HCEC 1CT (cell line): ENCODE measurements around the gene PTMA.

Source experiments
- DNase-seq: peaks from one replicate; pipeline ENCODE4 v3.0.0-alpha.2; 2017

PTMA gene

GRCh38 chr2:231677632-231678104, 30.7 kb upstream of the PTMA start:
- peak; percentile 63 for DNase-seq

DNA sequence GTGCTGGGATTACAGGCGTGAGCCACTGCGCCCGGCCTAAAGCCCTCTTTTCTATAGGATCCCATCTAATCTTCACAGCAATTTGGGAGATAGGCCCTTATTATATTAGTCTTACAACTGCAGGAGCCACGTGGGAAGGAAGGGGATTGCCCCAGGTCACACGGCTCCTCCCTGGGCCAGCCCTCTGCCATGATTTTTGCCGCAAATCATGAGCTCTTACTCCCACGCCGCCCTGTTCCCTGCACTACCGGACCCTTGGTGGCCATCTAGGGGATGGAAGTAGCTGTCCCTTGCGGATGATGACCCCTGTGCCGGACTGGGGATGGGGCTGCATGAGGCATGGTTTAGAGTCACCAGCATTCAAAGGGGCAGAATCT, 28.4 kb upstream of the PTMA start:
- DNase-seq: no peak

DNA sequence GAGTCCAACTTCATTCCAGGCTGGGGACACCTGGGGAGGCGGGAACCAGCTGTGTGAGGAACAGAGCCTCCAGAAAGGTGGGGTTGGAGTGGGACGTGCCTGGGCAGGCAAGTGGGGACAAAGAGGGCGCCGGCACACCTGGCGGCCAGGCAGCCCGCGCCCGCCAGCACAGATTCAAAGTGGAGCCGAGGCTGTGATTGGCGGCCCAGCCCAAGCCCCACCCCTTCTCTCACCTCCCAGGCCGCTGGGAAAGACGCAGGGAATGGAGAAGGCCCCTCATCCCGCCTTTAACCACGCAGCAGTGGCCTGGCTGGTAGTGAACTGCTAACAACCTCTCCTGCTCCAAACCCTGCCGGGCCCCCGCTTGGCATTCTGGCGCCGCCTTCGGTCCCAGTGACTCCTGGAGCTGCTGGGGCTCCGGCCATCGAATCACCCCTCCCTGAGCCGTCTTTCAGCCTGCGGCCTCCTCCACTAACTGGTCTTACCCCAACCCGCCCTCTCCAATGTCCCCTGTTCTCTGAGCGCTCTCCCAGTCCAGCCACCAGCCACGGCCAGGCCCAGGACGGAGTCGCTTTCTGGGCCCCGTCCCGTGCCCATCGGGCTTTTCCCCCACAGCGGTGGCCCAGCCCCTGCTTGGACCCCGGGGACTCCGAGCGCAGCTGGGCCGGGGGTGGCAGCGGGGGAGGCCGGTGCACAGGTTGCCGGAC, 27.9 kb upstream of the PTMA start:
- DNase-seq: no peak

GRCh38 chr2:231680992-231681852, 27.1 kb upstream of the PTMA start:
- peak; percentile 83 for DNase-seq

GRCh38 chr2:231682603-231683291, 25.6 kb upstream of the PTMA start:
- no peak for DNase-seq

- no peak for DNase-seq
Measured at GRCh38 chr2:231683292-231684235, 24.8 kb upstream of the PTMA start.

DNA sequence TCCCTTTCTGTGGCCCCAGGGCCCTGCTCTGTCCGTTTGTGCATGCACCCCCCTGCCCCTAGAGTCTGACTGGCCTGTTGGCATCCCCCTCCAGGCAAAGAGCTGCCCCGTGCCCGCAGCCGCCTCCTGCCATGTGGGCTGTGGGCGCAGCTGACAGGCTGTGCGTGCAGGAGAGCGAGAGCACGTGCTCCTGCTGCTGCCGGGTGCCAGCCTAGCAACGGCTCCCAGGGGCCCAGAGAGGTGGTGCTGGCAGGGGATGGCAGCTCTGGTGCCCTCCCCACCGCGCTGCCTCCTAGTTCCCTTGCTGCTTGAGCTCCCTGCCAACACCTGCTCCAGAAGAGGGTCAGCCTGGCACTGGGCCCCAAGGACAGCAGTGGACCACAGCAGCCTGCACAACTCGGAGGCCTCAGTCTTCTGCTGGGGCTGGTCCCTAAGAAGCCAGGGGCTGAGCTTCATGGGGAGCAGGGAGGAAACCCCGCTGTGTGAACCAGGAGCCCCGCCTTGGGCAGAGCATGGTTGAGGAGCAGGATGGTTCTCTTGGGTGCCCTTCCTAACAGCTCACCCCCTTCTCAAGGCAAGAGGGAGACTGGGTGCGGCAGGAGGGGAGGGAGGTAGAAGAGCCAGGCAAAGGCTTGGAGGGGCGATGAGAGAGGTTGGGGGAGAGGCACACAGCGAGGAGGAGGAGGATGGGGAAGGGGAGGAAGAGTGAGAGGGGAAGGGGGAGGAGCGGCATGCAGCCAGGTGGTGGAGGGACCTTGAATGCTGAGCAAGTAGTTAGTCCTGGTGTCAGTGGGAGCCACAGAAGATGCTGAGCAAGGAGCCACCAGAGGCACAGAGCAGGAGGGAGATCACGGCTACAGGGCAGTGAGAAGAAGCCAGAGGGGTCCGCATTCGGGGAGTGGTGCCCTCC, 23.8 kb upstream of the PTMA start:
- DNase-seq: no peak

- no peak for DNase-seq
Measured at GRCh38 chr2:231685349-231686191, 22.8 kb upstream of the PTMA start.

GRCh38 chr2:231686192-231687100, 21.9 kb upstream of the PTMA start:
- no peak for DNase-seq

DNA sequence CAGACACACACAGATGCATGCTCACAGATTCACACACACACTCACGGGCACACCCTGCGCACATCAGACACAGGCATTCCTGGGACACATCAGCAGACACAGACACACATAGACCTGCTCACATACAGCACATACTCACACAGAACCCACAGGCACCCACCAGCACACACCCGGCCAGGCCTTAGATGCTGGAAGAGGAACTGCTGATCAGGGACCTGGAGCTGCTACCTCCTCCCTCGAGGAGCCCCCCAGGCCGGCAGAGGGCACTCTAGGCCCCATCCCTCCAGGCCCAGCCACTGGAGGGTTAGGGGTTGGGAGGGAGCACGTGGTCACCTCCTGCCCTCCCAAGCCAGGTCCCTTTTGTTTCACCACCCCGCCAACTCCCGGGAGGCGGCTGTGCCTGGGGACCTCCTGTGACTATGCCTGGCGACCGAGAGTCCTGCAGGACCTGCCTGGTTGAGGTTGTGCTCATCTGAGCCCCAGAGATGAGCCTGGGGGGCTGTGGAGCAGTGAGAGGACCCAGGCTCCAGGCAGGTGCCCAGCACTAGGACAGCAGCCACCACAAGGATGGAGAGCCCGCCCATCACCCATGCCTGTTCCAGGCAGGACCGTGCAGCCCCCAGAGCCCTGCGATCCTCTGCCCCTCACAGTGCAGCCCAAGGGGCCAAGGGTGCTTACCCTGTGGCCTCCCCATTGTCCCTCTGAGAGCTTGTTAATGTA, 21.0 kb upstream of the PTMA start:
- DNase-seq: peak; percentile 26

GRCh38 chr2:231687961-231688360, 20.4 kb upstream of the PTMA start:
- no peak for DNase-seq

DNA sequence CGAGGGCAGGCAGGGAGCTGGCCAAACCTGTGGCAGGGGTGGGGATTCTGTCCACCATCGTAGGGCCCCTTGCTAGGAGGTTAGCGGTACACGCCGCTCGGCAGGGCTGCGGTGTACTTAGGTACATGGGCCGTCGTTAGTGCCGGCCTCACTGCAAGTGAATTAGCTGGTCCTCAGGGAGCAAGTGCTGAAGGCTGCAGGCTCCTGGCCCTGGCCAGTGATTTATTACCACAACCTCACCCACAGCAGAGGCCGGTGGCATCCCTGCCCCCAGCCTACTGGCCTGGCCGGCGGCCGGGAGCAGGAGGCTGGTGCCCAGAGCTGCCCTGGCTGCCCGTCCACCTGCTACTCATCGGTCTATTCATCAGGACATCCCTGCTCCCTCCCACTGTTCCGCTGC, 19.6 kb upstream of the PTMA start:
- no peak for DNase-seq

- DNase-seq: no peak
Measured at GRCh38 chr2:231689124-231689893, 19.0 kb upstream of the PTMA start.

DNA sequence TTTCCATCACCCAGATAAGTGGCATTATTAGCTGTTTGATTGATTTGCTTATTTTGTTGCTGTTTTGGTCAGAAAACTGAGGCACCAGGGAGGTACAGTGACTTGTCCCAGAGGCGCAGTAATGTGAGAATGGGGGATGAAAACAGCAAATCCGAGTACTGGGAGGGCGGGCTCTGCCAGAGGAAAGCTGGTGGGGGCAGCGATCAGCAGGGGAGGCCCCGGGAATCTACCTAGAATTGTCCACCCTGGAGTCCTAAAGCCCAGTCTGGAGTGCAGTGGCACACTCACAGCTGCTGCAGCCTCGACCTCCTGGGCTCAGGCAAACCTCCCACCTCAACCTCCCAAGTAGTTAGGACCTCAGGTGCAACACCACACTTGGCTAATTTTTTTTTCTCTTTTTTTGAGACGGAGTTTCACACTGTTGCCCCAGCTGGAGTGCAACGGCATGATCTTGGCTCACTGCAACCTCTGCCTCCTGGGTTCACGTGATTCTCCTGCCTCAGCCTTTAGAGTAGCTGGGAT, 17.0 kb upstream of the PTMA start:
- no peak for DNase-seq

- DNase-seq: no peak
Measured at GRCh38 chr2:231692847-231693246, 15.5 kb upstream of the PTMA start.

DNA sequence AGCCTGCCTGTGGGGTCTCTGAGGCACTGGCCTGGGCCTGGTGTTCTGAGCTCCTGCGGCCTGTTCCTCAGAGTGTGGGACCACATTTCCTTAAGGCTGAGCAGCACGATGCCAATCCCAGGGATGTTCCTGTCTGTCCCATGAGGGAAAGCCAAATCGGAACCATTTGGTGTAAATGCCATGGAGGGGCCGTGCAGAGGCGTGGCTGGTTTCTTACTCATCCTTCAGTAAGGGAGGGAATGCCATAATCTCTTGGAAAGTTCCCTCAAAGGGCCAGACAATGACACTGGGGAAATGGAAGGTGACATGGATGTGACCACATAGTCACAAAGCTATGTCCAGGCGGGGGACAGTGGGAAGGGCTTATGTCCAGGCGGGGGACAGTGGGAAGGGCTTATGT, 14.4 kb upstream of the PTMA start:
- no peak for DNase-seq

GRCh38 chr2:231696004-231696367, 12.3 kb upstream of the PTMA start:
- peak; percentile 83 for DNase-seq

DNA sequence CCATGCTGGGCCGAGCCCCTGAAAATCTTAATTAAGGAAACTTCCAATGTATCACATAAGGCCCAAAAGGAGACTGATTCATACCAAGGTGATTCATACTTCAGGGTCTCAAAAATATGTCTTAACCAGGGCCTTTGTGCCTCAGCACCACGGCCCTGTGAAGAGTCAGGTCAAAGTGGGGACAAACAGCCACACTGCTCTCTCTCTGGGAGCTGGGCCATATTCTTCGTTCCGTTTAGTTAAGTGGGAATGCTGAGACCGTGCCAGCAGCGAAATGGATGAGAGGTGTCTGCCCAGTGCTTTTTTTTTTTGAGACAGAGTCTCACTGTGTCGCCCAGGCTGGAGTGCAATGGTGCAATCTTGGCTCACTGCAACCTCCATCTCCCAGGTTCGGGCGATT, 9.3 kb upstream of the PTMA start:
- no peak for DNase-seq
